Effector memory CD4-positive, alpha-beta T cell (primary cell): ENCODE results near the gene CADM4.
"Not testable (repeated sequence)": the region's sequence is repeated elsewhere in the genome, so short reads cannot be mapped to it uniquely, and the experiment has no call there.

Experiments
- DNase-seq, 3 donors: peaks; one replicate each; pipeline ENCODE4 v3.0.0-alpha.2; 2020
- H3K27ac ChIP-seq: 2 replicates; pipeline ENCODE4 v1.7.0; 2013; ENCODE audit warnings: mild to moderate bottlenecking, low read length, moderate library complexity; ENCODE audit not compliant: insufficient read depth, poor library complexity, severe bottlenecking
- H3K27me3 ChIP-seq: replicated peaks from 2 replicates; pipeline ENCODE4 v1.7.0; 2013; ENCODE audit warnings: mild to moderate bottlenecking, low read length; ENCODE audit not compliant: insufficient read depth, control insufficient read depth, poor library complexity, severe bottlenecking
- H3K36me3 ChIP-seq: 2 replicates; pipeline ENCODE4 v1.7.0; 2013; ENCODE audit warnings: mild to moderate bottlenecking, low read length, moderate library complexity; ENCODE audit not compliant: control insufficient read depth, insufficient read depth
- H3K4me1 ChIP-seq: 2 replicates; pipeline ENCODE4 v1.7.0; 2013; ENCODE audit warnings: low read length, mild to moderate bottlenecking; ENCODE audit not compliant: control insufficient read depth, insufficient read depth, poor library complexity, severe bottlenecking
- H3K4me3 ChIP-seq: 2 replicates; pipeline ENCODE4 v1.7.0; 2013; ENCODE audit warnings: low read length, low read depth, mild to moderate bottlenecking; ENCODE audit not compliant: insufficient read depth, poor library complexity, severe bottlenecking
- H3K9me3 ChIP-seq: 2 replicates; pipeline ENCODE4 v1.7.0; 2013; ENCODE audit warnings: mild to moderate bottlenecking, low read length, moderate library complexity; ENCODE audit not compliant: control insufficient read depth

CADM4 gene

GRCh38 chr19:43635561-43635940 lies 4.1 kb downstream of the CADM4 start:
- not testable (repeated sequence) for H3K9me3 ChIP-seq

GRCh38 chr19:43634872-43635560 lies 4.6 kb downstream of the CADM4 start:
- H3K4me3 ChIP-seq = no peak overlapping the region
- H3K36me3 ChIP-seq = no peaks in the 10 kb centered on the region
- peaks cover 5% of the 10 kb centered on the region for H3K4me1 ChIP-seq
- H3K27me3 ChIP-seq = peaks cover 2% of the 10 kb centered on the region
- no peak for DNase-seq
- no peaks in the 10 kb centered on the region for H3K9me3 ChIP-seq
- H3K27ac ChIP-seq = no peak overlapping the region

More at GRCh38 chr19:43635561-43635940, 4.1 kb downstream of the CADM4 start:
- H3K27me3 ChIP-seq, H3K4me3 ChIP-seq, H3K27ac ChIP-seq, H3K4me1 ChIP-seq, DNase-seq, H3K36me3 ChIP-seq: not testable (repeated sequence)

GRCh38 chr19:43634506-43634871 lies 5.2 kb downstream of the CADM4 start:
- Histone ChIP-seq H3K9me3 (no peaks in the 10 kb centered on the region), H3K4me1 (peaks cover 5% of the 10 kb centered on the region), H3K27ac (no peak overlapping the region), H3K4me3 (no peak overlapping the region), H3K27me3 (peaks cover 2% of the 10 kb centered on the region), H3K36me3 (no peaks in the 10 kb centered on the region)
- DNase-seq = no peak

- no peaks in the 10 kb centered on the region for H3K9me3 ChIP-seq
- no peaks in the 10 kb centered on the region for H3K36me3 ChIP-seq
- no peak for DNase-seq
- peaks cover 3% of the 10 kb centered on the region for H3K4me1 ChIP-seq
- H3K27me3 ChIP-seq = peaks cover 2% of the 10 kb centered on the region
- H3K27ac ChIP-seq = no peak overlapping the region
- no peak overlapping the region for H3K4me3 ChIP-seq
Measured at GRCh38 chr19:43634068-43634467, 5.6 kb downstream of the CADM4 start.

- H3K27me3 ChIP-seq = peaks cover 2% of the 10 kb centered on the region
- H3K27ac ChIP-seq = no peak overlapping the region
- H3K36me3 ChIP-seq = no peaks in the 10 kb centered on the region
- H3K9me3 ChIP-seq = no peaks in the 10 kb centered on the region
- H3K4me1 ChIP-seq = no peaks in the 10 kb centered on the region
- no peak for DNase-seq
- H3K4me3 ChIP-seq = no peak overlapping the region
Measured at GRCh38 chr19:43633520-43633919, 6.1 kb downstream of the CADM4 start.

GRCh38 chr19:43631491-43631890 lies 8.2 kb downstream of the CADM4 start:
- DNase-seq = no peak
- Histone ChIP-seq H3K27me3 (no peaks in the 10 kb centered on the region), H3K4me1 (no peaks in the 10 kb centered on the region), H3K4me3 (no peak overlapping the region), H3K27ac (no peak overlapping the region), H3K36me3 (no peaks in the 10 kb centered on the region), H3K9me3 (no peaks in the 10 kb centered on the region)

GRCh38 chr19:43628646-43629326 lies 10.9 kb downstream of the CADM4 start:
- Histone ChIP-seq H3K36me3 (no peaks in the 10 kb centered on the region), H3K4me3 (no peak overlapping the region)

GRCh38 chr19:43626838-43627237 lies 12.8 kb downstream of the CADM4 start:
- no peaks in the 10 kb centered on the region for H3K9me3 ChIP-seq
- DNase-seq = no peak
- H3K36me3 ChIP-seq = no peaks in the 10 kb centered on the region
- no peaks in the 10 kb centered on the region for H3K27me3 ChIP-seq
- no peak overlapping the region for H3K4me3 ChIP-seq
- H3K27ac ChIP-seq = no peak overlapping the region
- peaks cover 5% of the 10 kb centered on the region for H3K4me1 ChIP-seq

More at GRCh38 chr19:43628646-43629326, 10.9 kb downstream of the CADM4 start:
- no peak overlapping the region for H3K27ac ChIP-seq
- no peaks in the 10 kb centered on the region for H3K9me3 ChIP-seq
- H3K4me1 ChIP-seq = peaks cover 5% of the 10 kb centered on the region
- no peaks in the 10 kb centered on the region for H3K27me3 ChIP-seq
- DNase-seq = no peak

GRCh38 chr19:43625918-43626579 lies 13.6 kb downstream of the CADM4 start:
- no peaks in the 10 kb centered on the region for H3K9me3 ChIP-seq
- no peak for DNase-seq

GRCh38 chr19:43624933-43625332 lies 14.7 kb downstream of the CADM4 start:
- H3K27ac ChIP-seq = no peak overlapping the region
- H3K9me3 ChIP-seq = no peaks in the 10 kb centered on the region
- H3K27me3 ChIP-seq = no peaks in the 10 kb centered on the region
- H3K4me3 ChIP-seq = no peak overlapping the region
- H3K4me1 ChIP-seq = peaks cover 14% of the 10 kb centered on the region
- no peaks in the 10 kb centered on the region for H3K36me3 ChIP-seq
- DNase-seq = peak; percentile 73 to 80 (median 75)

More at GRCh38 chr19:43625918-43626579, 13.6 kb downstream of the CADM4 start:
- Histone ChIP-seq H3K4me3 (no peak overlapping the region), H3K27ac (no peak overlapping the region), H3K27me3 (no peaks in the 10 kb centered on the region), H3K36me3 (no peaks in the 10 kb centered on the region), H3K4me1 (peaks cover 5% of the 10 kb centered on the region)
